Mesenchymal stem cell (in vitro differentiated cells and primary cell): ENCODE results near the gene RHBDL3.
A peak's percentile ranks its signal among the peaks of the same experiment; 100 is the strongest.

Experiments
- DNase-seq: peaks from one replicate; pipeline ENCODE4 v3.0.0-alpha.2; 2013
- H2AFZ ChIP-seq: one replicate; pipeline ENCODE4 v1.6.1; 2013; ENCODE audit warnings: low read depth, mild to moderate bottlenecking, control low read depth, inconsistent platforms, low read length, moderate library complexity
- H2AK5ac ChIP-seq: 2 replicates; pipeline ENCODE4 v1.6.1; 2013; ENCODE audit warnings: low read length, moderate library complexity, mild to moderate bottlenecking, inconsistent platforms; ENCODE audit not compliant: severe bottlenecking
- H2BK120ac ChIP-seq: one replicate; pipeline ENCODE4 v1.6.1; 2013; ENCODE audit warnings: low read depth, mild to moderate bottlenecking, inconsistent platforms, low read length, moderate library complexity
- H2BK12ac ChIP-seq, 2 experiments: one replicate each; pipeline ENCODE4 v1.6.1; 2013; ENCODE audit warnings: inconsistent platforms in 2 of 2, low read length in 2 of 2, mild to moderate bottlenecking in 2 of 2, moderate library complexity in 2 of 2, control low read depth in 1 of 2
- H2BK15ac ChIP-seq: one replicate; pipeline ENCODE4 v1.6.1; 2013; ENCODE audit warnings: mild to moderate bottlenecking, low read depth, inconsistent platforms; ENCODE audit not compliant: poor library complexity, severe bottlenecking
- H2BK5ac ChIP-seq: 2 replicates; pipeline ENCODE4 v1.6.1; 2013; ENCODE audit warnings: low read depth, mild to moderate bottlenecking, low read length, control low read depth, inconsistent platforms; ENCODE audit not compliant: poor library complexity, severe bottlenecking
- H3K14ac ChIP-seq, 2 experiments: one replicate each; pipeline ENCODE4 v1.6.1; 2013; ENCODE audit warnings: inconsistent platforms in 2 of 2, low read length in 2 of 2, control low read depth in 1 of 2, mild to moderate bottlenecking in 1 of 2, moderate library complexity in 1 of 2
- H3K18ac ChIP-seq, 2 experiments: one replicate each; pipeline ENCODE4 v1.6.1; 2013; ENCODE audit warnings: inconsistent platforms in 2 of 2, low read length in 2 of 2, control low read depth in 1 of 2, low read depth in 1 of 2, mild to moderate bottlenecking in 1 of 2
- H3K23ac ChIP-seq, 2 experiments: one replicate each; pipeline ENCODE4 v1.6.1; 2013; ENCODE audit warnings: inconsistent platforms in 2 of 2, low read length in 2 of 2, mild to moderate bottlenecking in 2 of 2, moderate library complexity in 2 of 2, control low read depth in 1 of 2
- H3K27ac ChIP-seq: 2 replicates; pipeline ENCODE4 v1.5.1; 2013; ENCODE audit warnings: mild to moderate bottlenecking, moderate library complexity, low read length, control low read depth, inconsistent platforms; ENCODE audit not compliant: poor library complexity, severe bottlenecking
- H3K27me3 ChIP-seq, 2 experiments: 2 replicates each; pipeline versions ENCODE4 v1.6.1 to v1.7.0; 2013; ENCODE audit warnings: low read length in 2 of 2, mild to moderate bottlenecking in 2 of 2, moderate library complexity in 2 of 2, control low read depth in 1 of 2, inconsistent platforms in 1 of 2; ENCODE audit not compliant: control insufficient read depth in 1 of 2, insufficient read depth in 1 of 2
- H3K36me3 ChIP-seq, 2 experiments: 2 replicates each; pipeline versions ENCODE4 v1.6.1 to v1.7.0; 2013; ENCODE audit warnings: low read length in 2 of 2, control low read depth in 1 of 2, inconsistent platforms in 1 of 2, low read depth in 1 of 2, mild to moderate bottlenecking in 1 of 2; ENCODE audit not compliant: insufficient read depth in 2 of 2, control insufficient read depth in 1 of 2
- H3K4ac ChIP-seq, 2 experiments: one replicate each; pipeline ENCODE4 v1.6.1; 2013; ENCODE audit warnings: inconsistent platforms in 2 of 2, low read length in 2 of 2, mild to moderate bottlenecking in 2 of 2, moderate library complexity in 2 of 2, control low read depth in 1 of 2, low read depth in 1 of 2
- H3K4me1 ChIP-seq: 2 replicates; pipeline ENCODE4 v1.6.1; 2013; ENCODE audit warnings: low read depth, low read length, control low read depth; ENCODE audit not compliant: control insufficient read depth, insufficient read depth
- H3K4me2 ChIP-seq: 2 replicates; pipeline ENCODE4 v1.6.1; 2013; ENCODE audit warnings: low read length, mild to moderate bottlenecking, inconsistent platforms; ENCODE audit not compliant: poor library complexity, severe bottlenecking
- H3K4me3 ChIP-seq, 2 experiments: 2 replicates each; pipeline versions ENCODE4 v1.5.1 to v1.7.0; 2013; ENCODE audit warnings: low read length in 2 of 2, mild to moderate bottlenecking in 2 of 2, control low read depth in 1 of 2, low read depth in 1 of 2; ENCODE audit not compliant: insufficient read depth in 1 of 2
- H3K79me1 ChIP-seq: replicated peaks from 2 replicates; pipeline ENCODE4 v1.6.1; 2013; ENCODE audit warnings: mild to moderate bottlenecking, control low read depth, low read length, inconsistent platforms; ENCODE audit not compliant: poor library complexity, severe bottlenecking
- H3K9ac ChIP-seq: 2 replicates; pipeline ENCODE4 v1.7.0; 2013; ENCODE audit warnings: mild to moderate bottlenecking, low read length, moderate library complexity
- H3K9me3 ChIP-seq: 2 replicates; pipeline ENCODE4 v1.7.0; 2013; ENCODE audit warnings: mild to moderate bottlenecking, low read length; ENCODE audit not compliant: control insufficient read depth
- H4K8ac ChIP-seq: one replicate; pipeline ENCODE4 v1.6.1; 2013; ENCODE audit warnings: inconsistent platforms, mild to moderate bottlenecking, low read length, moderate library complexity
- H4K91ac ChIP-seq: one replicate; pipeline ENCODE4 v1.6.1; 2013; ENCODE audit warnings: mild to moderate bottlenecking, low read length, inconsistent platforms
- WGBS: methylation state at CpG from one replicate; pipeline ENCODE4 v1.1.7; 2013; ENCODE audit warnings: mixed read lengths; 5-methylcytosine and 5-hydroxymethylcytosine counted together

Gene RHBDL3

DNA sequence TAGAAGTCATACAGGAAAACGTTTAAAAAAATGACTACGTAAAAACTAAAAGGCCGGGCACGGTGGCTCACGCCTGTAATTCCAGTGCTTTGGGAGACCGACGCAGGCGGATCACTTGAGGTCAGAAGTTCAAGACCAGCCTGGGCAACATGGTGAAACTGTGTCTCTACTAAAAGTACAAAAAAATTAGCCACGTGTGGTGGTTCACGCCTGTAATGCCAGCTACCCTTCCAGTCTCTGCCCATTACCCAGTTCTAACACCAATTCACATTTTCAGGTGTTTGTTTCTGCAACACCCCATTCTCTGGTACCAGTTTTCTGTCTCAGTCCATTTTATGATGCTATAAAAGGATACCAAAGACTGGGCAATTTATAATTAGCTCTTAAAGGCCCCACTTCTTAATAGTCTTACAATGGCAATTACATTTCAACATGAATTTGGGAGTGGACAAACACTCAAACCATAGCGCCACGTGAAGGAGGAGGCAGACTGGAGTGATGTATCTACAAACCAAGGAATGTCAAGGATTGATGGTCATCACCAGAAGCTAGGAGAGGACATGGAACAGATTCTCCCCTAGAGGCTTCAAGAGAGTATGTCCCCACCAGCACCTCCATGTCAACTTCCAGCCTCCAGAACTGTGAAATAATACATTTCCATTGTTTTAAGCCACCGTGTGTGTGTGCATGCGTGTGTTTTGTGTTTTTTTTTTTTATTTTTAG lies 77.1 kb downstream of the RHBDL3 start:
- H3K4me1 ChIP-seq = peaks cover 10% of the 10 kb centered on the region
- 78% methylated on average over 11 of the region's 14 CpGs for WGBS
- H4K8ac ChIP-seq = no peak overlapping the region
- no peak overlapping the region for H2BK15ac ChIP-seq
- no peak overlapping the region for H3K18ac ChIP-seq
- no peak overlapping the region for H2BK120ac ChIP-seq
- H3K27ac ChIP-seq = no peak overlapping the region
- no peaks in the 10 kb centered on the region for H3K9me3 ChIP-seq
- DNase-seq = no peak
- H4K91ac ChIP-seq = no peak overlapping the region
- no peak overlapping the region for H3K4me2 ChIP-seq
- H3K9ac ChIP-seq = peak overlapping the region; percentile 94
- peak overlapping the region in 1 of 2 experiments; percentile 89 for H3K4me3 ChIP-seq
- H3K79me1 ChIP-seq = peaks cover 14% of the 10 kb centered on the region
- H2AFZ ChIP-seq = no peak overlapping the region
- H2AK5ac ChIP-seq = no peak overlapping the region
- H3K23ac ChIP-seq = no peak overlapping the region
- no peak overlapping the region for H3K4ac ChIP-seq
- H3K14ac ChIP-seq = no peak overlapping the region
- no peaks in the 10 kb centered on the region for H3K27me3 ChIP-seq
- no peak overlapping the region for H2BK12ac ChIP-seq
- H2BK5ac ChIP-seq = no peak overlapping the region
- H3K36me3 ChIP-seq = peaks cover 0 to 17% of the 10 kb centered on the region in 2 experiments

DNA sequence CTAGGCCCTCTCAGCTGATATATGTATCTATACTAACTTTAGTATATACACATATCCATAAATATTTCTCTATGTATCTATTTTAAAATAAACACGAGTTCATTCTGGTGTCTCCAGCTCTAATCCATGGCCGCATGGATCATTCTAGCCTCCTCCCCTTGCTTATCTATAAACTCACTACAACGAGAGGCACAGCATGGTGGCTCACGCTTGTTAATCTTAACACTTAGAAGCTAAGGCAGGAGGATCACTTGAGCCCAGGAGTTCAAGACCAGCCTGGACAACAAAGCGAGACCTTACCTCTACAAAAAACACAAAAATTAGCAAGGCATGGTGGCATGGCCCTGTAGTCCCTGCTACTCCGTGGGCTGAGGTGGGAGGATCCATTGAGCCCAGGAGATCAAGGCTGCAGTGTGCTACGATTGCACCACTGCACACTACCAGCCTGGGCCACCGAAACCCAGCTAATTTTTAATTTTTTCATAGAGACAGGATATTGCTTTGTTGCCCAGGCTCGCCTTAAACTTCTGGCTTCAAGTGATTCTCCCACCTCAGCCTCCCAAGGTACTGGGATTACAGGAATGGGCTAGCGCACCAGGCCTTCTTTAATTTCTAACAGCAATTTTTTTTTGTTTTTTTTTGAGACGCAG lies 80.4 kb downstream of the RHBDL3 start:
- Histone ChIP-seq H3K23ac (no peak overlapping the region), H3K79me1 (peaks cover 11% of the 10 kb centered on the region), H2BK120ac (no peak overlapping the region), H3K4ac (no peak overlapping the region), H3K4me3 (no peak overlapping the region), H3K14ac (no peak overlapping the region), H2BK12ac (no peak overlapping the region), H4K91ac (no peak overlapping the region), H2AFZ (no peak overlapping the region), H2AK5ac (no peak overlapping the region), H2BK15ac (no peak overlapping the region), H3K27ac (no peak overlapping the region), H3K36me3 (no peaks in the 10 kb centered on the region), H3K18ac (no peak overlapping the region), H3K9ac (no peak overlapping the region), H3K27me3 (no peaks in the 10 kb centered on the region), H4K8ac (no peak overlapping the region), H3K4me2 (no peak overlapping the region), H2BK5ac (no peak overlapping the region), H3K4me1 (peaks cover 13% of the 10 kb centered on the region), H3K9me3 (no peaks in the 10 kb centered on the region)
- no peak for DNase-seq
- WGBS = 86% methylated on average over 11 of the region's 11 CpGs

DNA sequence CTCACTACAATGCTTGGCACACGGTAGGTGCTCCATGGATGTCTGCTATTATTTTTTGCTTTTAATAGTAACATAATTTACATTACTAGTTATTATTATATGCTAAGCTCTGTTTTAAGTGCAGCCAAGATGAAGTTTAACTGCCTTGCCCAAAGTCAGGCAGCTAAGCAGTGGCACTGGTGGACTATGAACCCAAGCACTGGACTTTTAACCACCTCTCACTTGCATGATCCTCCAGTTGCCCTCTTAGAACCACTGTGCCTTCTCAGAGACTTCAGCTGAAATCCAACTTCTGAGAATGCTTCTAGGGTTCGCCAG lies 82.8 kb downstream of the RHBDL3 start:
- H3K9ac ChIP-seq = no peak overlapping the region
- H3K27me3 ChIP-seq = no peaks in the 10 kb centered on the region
- H3K14ac ChIP-seq = no peak overlapping the region
- H2BK15ac ChIP-seq = no peak overlapping the region
- H3K4me2 ChIP-seq = no peak overlapping the region
- peak overlapping the region in 1 of 2 experiments; percentile 89 for H3K4me3 ChIP-seq
- no peak overlapping the region for H2BK12ac ChIP-seq
- H4K8ac ChIP-seq = no peak overlapping the region
- H2AFZ ChIP-seq = no peak overlapping the region
- no peak overlapping the region for H2BK120ac ChIP-seq
- H3K4ac ChIP-seq = no peak overlapping the region
- peaks cover 7 to 13% of the 10 kb centered on the region in 2 experiments for H3K36me3 ChIP-seq
- DNase-seq = no peak
- peaks cover 13% of the 10 kb centered on the region for H3K4me1 ChIP-seq
- no peak overlapping the region for H2BK5ac ChIP-seq
- peaks cover 7% of the 10 kb centered on the region for H3K79me1 ChIP-seq
- WGBS = 87% methylated on average over 1 of the region's 2 CpGs
- no peak overlapping the region for H4K91ac ChIP-seq
- H3K9me3 ChIP-seq = no peaks in the 10 kb centered on the region
- peak overlapping the region; percentile 27 for H2AK5ac ChIP-seq
- no peak overlapping the region for H3K23ac ChIP-seq
- H3K27ac ChIP-seq = no peak overlapping the region
- H3K18ac ChIP-seq = no peak overlapping the region

DNA sequence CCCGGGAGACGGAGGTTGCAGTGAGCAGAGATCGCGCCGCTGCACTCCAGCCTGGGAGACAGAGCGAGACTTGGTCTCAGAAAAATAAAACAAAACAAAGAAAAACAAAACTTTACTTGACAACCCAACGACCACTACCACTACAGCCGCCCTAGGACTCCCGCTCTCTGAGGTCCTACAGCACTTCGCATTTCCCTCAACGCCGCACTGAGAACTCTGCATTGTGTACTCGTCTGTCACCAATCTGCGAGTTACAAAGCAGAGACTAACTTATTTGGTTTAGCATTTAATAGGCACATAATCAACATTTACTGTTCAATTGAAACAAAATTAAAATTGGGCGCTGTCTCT lies 83.8 kb downstream of the RHBDL3 start:
- H3K36me3 ChIP-seq = peaks cover 13 to 21% of the 10 kb centered on the region in 2 experiments
- H2BK15ac ChIP-seq = no peak overlapping the region
- H3K14ac ChIP-seq = no peak overlapping the region
- H2BK5ac ChIP-seq = no peak overlapping the region
- H3K23ac ChIP-seq = no peak overlapping the region
- peak overlapping the region; percentile 54 for H2BK120ac ChIP-seq
- DNase-seq = no peak
- H3K18ac ChIP-seq = peak overlapping the region; percentile 68 to 86
- peak overlapping the region; percentile 89 for H3K4me3 ChIP-seq
- H3K9ac ChIP-seq = peak overlapping the region; percentile 99
- no peak overlapping the region for H4K91ac ChIP-seq
- H4K8ac ChIP-seq = peak overlapping the region; percentile 84
- WGBS = 69% methylated on average over 14 of the region's 15 CpGs
- H2BK12ac ChIP-seq = no peak overlapping the region
- peak overlapping the region; percentile 83 for H3K4me2 ChIP-seq
- no peaks in the 10 kb centered on the region for H3K9me3 ChIP-seq
- H2AFZ ChIP-seq = no peak overlapping the region
- peak overlapping the region; percentile 26 for H2AK5ac ChIP-seq
- no peaks in the 10 kb centered on the region for H3K27me3 ChIP-seq
- H3K4me1 ChIP-seq = peaks cover 13% of the 10 kb centered on the region
- H3K27ac ChIP-seq = peak overlapping the region; percentile 83
- H3K4ac ChIP-seq = peak overlapping the region; percentile 57 to 99
- peaks cover 7% of the 10 kb centered on the region for H3K79me1 ChIP-seq
